ENCODE data around the gene ABCF3. TPM values are rescaled to one million over a fixed set of nuclear protein-coding genes. Genes with fewer than 3 reads are reported as not detected.

ABCF3 gene
- total and polyA plus RNA-seq, 2 of the 13 experiments (the other 11 are each of a cell fraction or from before 2014, with no cell fraction given): 38.8 to 46.5 TPM

GRCh38 chr3:184185461-184186183 lies 377 bp upstream of the ABCF3 start (continued):
- TF ChIP-seq, protein P1, sequence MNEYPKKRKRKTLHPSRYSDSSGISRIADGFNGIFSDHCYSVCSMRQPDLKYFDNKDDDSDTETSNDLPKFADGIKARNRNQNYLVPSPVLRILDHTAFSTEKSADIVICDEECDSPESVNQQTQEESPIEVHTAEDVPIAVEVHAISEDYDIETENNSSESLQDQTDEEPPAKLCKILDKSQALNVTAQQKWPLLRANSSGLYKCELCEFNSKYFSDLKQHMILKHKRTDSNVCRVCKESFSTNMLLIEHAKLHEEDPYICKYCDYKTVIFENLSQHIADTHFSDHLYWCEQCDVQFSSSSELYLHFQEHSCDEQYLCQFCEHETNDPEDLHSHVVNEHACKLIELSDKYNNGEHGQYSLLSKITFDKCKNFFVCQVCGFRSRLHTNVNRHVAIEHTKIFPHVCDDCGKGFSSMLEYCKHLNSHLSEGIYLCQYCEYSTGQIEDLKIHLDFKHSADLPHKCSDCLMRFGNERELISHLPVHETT (CRISPR knock-in tag; conservative IDR thresholded peaks at IDR 0.05): no peak; the same call in 1 of the 2 replicates
- TF ChIP-seq GATA4 (IDR thresholded peaks at IDR 0.05; ENCODE audit: borderline replicate concordance, low read depth) (peak; percentile 68), NR2C2 (CRISPR knock-in tag; IDR thresholded peaks at IDR 0.05; ENCODE audit: borderline replicate concordance) (peak; percentile 77), ZNF878 (CRISPR knock-in tag; IDR thresholded peaks at IDR 0.05) (0 out of 2 replicates have a peak, but pooled peaks have one; percentile 19), NAIF1 (CRISPR knock-in tag; IDR thresholded peaks at IDR 0.05; ENCODE audit: borderline replicate concordance) (peak; percentile 95), ZNF598 (CRISPR knock-in tag; IDR thresholded peaks at IDR 0.05; ENCODE audit: borderline replicate concordance) (peak; percentile 69; the same call in 1 of the 2 replicates), PTBP1 (IDR thresholded peaks at IDR 0.05; ENCODE audit: low read depth, low read length, poor library complexity, severe bottlenecking) (peak; percentile 68), ZNF678 (CRISPR knock-in tag; IDR thresholded peaks at IDR 0.05) (no peak), ZNF883 (CRISPR knock-in tag; IDR thresholded peaks at IDR 0.05; ENCODE audit: not compliant biosample characterization) (peak; percentile 48), RXRA (CRISPR knock-in tag; IDR thresholded peaks at IDR 0.05) (0 out of 2 replicates have a peak, but pooled peaks have one; percentile 43), ZNF549 (CRISPR knock-in tag; IDR thresholded peaks at IDR 0.05) (no peak), ZNF296 (CRISPR knock-in tag; conservative IDR thresholded peaks at IDR 0.05) (no peak), LCORL (IDR thresholded peaks at IDR 0.05) (no peak), LCORL (CRISPR knock-in tag; IDR thresholded peaks at IDR 0.05) (peak; percentile 78; the same call in 1 of the 2 replicates), CREM (IDR thresholded peaks at IDR 0.05) (peak; percentile 61), CREM (CRISPR knock-in tag; IDR thresholded peaks at IDR 0.05) (no peak), NFIB (CRISPR knock-in tag; IDR thresholded peaks at IDR 0.05; ENCODE audit: borderline replicate concordance) (no peak), ZNF337 (CRISPR knock-in tag; IDR thresholded peaks at IDR 0.05; ENCODE audit: borderline replicate concordance, low read depth) (no peak), SP1 (IDR thresholded peaks at IDR 0.05) (no peak), SP1 (CRISPR knock-in tag; IDR thresholded peaks at IDR 0.05) (peak; percentile 80), ZNF619 (CRISPR knock-in tag; IDR thresholded peaks at IDR 0.05) (peak; percentile 19; the same call in 1 of the 2 replicates), GATAD2A (CRISPR knock-in tag; IDR thresholded peaks at IDR 0.05) (no peak), ZNF747 (CRISPR knock-in tag; IDR thresholded peaks at IDR 0.05; ENCODE audit: borderline replicate concordance) (0 out of 2 replicates have a peak, but pooled peaks have one; percentile 51)
- TF ChIP-seq, protein P2, sequence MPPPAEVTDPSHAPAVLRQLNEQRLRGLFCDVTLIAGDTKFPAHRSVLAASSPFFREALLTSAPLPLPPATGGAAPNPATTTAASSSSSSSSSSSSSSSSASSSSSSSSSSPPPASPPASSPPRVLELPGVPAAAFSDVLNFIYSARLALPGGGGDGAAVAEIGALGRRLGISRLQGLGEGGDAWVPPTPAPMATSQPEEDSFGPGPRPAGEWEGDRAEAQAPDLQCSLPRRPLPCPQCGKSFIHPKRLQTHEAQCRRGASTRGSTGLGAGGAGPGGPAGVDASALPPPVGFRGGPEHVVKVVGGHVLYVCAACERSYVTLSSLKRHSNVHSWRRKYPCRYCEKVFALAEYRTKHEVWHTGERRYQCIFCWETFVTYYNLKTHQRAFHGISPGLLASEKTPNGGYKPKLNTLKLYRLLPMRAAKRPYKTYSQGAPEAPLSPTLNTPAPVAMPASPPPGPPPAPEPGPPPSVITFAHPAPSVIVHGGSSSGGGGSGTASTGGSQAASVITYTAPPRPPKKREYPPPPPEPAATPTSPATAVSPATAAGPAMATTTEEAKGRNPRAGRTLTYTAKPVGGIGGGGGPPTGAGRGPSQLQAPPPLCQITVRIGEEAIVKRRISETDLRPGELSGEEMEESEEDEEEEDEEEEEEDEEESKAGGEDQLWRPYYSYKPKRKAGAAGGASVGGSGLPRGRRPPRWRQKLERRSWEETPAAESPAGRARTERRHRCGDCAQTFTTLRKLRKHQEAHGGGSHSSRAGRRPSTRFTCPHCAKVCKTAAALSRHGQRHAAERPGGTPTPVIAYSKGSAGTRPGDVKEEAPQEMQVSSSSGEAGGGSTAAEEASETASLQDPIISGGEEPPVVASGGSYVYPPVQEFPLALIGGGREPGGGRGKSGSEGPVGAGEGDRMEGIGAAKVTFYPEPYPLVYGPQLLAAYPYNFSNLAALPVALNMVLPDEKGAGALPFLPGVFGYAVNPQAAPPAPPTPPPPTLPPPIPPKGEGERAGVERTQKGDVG (CRISPR knock-in tag; IDR thresholded peaks at IDR 0.05; ENCODE audit: borderline replicate concordance): peak; percentile 87
- TF ChIP-seq, protein P3, sequence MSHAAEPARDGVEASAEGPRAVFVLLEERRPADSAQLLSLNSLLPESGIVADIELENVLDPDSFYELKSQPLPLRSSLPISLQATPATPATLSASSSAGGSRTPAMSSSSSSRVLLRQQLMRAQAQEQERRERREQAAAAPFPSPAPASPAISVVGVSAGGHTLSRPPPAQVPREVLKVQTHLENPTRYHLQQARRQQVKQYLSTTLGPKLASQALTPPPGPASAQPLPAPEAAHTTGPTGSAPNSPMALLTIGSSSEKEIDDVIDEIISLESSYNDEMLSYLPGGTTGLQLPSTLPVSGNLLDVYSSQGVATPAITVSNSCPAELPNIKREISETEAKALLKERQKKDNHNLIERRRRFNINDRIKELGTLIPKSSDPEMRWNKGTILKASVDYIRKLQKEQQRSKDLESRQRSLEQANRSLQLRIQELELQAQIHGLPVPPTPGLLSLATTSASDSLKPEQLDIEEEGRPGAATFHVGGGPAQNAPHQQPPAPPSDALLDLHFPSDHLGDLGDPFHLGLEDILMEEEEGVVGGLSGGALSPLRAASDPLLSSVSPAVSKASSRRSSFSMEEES (CRISPR knock-in tag; IDR thresholded peaks at IDR 0.05): peak; percentile 56

Measured in HepG2 (cell line).